RPMI8226 (cell line): ENCODE measurements around the gene PRTN3.

Experiments used
- DNase-seq: peaks from one replicate; pipeline ENCODE4 v3.0.0-alpha.2; 2015

The PRTN3 gene

GRCh38 chr19:840519-841206 lies at the start of gene PRTN3:
Gene PRTN3, plus strand, starts transcription at chr19:840999. Its CDS starts 10 bp downstream, at chr19:841009.
- no peak for DNase-seq

DNA sequence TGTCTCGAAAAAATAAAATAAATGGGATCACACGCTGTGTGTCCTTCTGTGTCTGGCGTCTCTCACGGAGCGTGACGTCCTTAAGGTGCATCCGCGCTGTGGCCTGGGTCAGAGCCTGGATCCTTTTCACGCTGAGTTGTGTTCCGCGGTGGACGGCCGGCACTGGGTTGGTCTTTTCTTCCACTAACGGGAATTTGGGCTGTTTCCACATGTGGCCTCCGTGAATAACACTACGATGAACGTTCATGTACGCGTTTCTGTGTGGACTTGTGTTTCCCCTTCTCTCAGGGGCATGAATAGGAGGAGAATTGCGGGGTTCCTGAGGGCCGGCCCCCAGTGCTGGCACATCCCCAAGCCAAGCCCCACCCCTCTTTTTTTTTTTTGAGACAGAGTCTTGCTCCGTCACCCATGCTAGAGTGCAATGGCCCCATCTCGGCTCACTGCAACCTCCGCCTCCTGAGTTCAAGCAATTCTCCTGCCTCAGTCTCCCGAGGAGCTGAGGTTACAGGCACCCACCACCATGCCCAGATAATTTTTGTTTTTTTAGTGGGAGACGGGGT lies 49.7 kb upstream of the PRTN3 start:
- DNase-seq, result no peak

- DNase-seq, result no peak
Observed at GRCh38 chr19:791567-792305, 49.1 kb upstream of the PRTN3 start.

DNA sequence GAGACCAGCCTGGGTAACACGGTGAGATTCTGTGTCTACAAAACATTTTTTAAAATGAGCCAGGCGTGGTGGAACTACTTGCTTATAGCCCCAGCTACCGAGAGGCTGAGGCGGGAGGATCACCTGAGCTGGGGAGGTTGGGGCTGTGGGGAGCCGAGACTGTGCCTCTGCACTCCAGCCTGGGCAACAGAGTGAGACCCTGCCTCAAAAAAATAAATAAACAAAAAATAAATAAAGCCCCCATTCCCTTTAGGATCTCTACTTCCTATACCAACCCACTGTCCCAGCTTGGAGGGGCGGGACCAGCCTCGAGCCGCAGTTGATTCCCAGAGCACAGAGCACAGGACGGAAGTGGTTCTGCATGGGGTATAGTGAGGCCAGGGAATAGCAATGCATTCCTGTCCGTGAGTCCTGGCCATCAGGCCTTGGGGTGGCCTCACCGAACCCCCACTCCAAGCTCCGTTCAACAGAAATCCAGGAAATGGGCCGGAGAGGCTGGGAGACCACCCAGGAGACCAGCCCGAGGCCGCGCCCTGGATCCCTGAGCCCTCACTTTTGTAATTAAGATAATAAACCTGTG lies 48.4 kb upstream of the PRTN3 start:
- DNase-seq, result no peak

DNA sequence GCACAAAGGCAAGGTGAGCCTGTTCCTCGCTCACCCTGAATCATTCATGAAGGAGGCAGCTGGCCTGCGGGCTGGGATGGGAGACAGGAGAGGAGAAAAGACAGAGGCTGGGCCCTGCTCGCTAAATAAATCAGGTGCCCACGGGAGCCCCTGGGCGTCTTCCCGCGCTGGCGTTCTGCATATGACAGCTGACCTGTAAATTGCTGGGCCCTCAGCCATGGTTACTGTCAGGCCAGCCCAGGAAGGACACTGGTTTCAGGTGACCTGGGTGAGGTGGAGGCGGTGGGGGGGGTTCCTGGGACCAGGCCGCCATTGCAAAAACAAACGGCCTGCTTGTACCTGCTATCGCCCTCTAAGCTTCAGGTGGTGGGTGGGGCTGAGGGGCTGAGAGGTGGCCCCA lies 47.0 kb upstream of the PRTN3 start:
- DNase-seq, result no peak

- DNase-seq, result no peak
Observed at GRCh38 chr19:795073-795611, 45.7 kb upstream of the PRTN3 start.

GRCh38 chr19:795691-796581 lies 44.9 kb upstream of the PRTN3 start:
- DNase-seq, result no peak

- DNase-seq, result peak; percentile 100
Observed at GRCh38 chr19:796692-797527, 43.9 kb upstream of the PRTN3 start, which contains the start of gene PTBP1. Gene PTBP1, plus strand, starts transcription at chr19:797452. Its CDS starts 46 bp downstream, at chr19:797498.

DNA sequence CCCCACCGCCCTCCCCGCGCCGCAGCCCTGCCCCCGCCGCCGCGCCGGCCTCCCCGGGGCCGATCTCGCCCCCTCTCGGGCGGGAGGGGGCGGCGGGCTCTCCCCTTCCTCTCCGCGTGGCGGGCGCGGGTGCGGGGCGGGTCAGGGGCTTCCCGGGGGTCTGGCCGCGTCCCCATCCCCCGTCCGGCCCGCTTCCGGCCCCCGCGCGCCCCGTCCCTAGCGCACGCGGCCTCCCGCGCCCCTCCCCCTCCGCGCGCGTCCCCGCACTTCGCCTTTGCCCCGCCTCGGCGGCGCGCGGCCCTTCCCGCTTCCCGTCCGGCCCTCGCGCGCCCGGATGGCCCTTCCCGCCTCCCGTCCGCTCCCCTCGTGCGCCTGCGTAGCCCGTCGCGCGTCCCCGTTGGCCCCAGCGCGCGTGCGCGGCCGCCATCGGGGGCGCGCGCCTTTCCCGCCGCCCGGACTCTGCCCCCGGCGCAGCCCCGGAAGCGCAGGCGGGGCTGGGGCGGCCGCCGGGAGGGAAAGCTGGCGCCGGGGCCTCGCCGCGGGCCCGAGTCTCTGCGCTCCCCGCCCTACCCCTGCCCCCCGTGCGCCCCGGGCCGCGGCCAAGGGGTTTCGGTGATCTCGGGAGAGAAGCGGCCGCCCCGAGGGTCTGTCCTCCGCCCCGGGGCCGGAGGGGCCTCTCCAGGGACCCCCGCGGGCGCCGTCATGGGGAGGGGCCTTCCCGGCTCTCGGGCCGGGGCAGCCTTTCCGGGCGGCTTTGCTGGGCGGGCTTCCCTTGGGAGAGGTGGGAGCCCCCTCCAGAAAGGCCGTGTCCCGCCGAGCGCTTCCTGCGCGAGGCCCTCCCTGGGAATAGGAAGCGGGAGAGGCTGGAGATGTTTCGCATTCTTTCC lies 43.0 kb upstream of the PRTN3 start:
- DNase-seq, result peak; percentile 95

GRCh38 chr19:798415-799075 lies 42.3 kb upstream of the PRTN3 start:
- no peak for DNase-seq

GRCh38 chr19:799076-799881 lies 41.5 kb upstream of the PRTN3 start:
- peak; percentile 51 for DNase-seq

- no peak for DNase-seq
Observed at GRCh38 chr19:800360-801029, 40.3 kb upstream of the PRTN3 start.

GRCh38 chr19:801030-801860 lies 39.6 kb upstream of the PRTN3 start:
- DNase-seq, result no peak

- no peak for DNase-seq
Observed at GRCh38 chr19:801861-802497, 38.8 kb upstream of the PRTN3 start.

DNA sequence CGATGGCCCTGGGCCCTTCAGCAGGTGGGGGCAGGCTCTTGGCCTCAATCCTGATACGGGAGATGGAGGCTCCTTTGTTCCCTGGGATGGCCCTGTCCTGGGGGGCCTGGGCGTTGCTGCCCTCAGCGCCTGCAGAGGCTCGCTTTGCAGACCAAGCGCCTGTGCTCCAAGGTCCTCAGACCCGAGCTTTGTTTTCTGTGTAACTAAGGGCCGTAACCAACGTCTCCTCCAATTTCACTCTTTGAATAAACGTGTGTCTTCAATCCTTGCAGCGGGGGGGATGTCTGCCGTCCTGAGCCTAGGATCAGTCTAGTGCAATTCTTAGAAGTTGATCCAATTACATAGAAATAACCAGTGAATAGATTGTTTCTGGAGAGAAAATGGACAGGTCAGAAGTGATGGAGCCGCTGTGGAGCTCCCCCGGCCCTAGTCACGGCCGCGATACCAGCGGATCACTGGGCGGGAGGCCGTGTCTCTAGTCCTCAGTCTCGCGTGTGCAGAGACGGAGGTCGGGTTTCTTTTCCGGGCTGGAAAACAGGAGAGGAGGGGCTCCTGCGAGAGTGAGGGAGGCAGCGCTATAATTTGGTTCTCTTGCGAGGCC lies 38.2 kb upstream of the PRTN3 start:
- no peak for DNase-seq

DNA sequence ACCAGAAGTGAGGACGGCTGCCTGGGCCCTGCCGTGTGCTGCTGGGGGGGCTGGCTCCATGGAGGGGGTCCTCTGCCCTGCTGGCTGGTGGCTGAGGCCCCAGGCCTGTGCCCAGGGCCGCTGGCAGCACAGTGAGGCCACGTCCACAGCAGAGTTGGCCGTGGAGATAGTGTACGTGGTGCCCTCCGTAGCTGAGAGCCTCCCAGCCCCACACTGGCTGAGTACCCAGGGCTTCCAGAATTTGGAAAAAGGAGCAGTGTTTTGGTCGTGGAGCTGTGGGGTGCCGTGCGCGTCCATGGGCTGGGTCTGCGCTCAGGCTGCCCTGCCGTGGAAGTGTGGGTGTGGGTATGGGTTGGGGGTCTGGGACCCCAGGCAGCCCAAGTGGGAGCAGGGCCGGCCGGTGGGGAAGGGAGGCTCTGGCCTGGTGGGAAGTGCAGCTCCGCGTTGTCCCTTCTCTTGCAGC lies 37.7 kb upstream of the PRTN3 start:
- no peak for DNase-seq
